ENCODE data around the gene XYLT1. TPM values are rescaled to one million over a fixed set of nuclear protein-coding genes. Genes with fewer than 3 reads are reported as not detected.

Gene XYLT1
- total and polyA plus RNA-seq, 2 of the 8 experiments (the other 6 are each of a cell fraction or from before 2014, with no cell fraction given): 6.6 to 25.4 TPM

- TF ChIP-seq CHD7 (IDR thresholded peaks at IDR 0.05; ENCODE audit: insufficient replicate concordance, low read length) (no peak), HDAC6 (IDR thresholded peaks at IDR 0.05; ENCODE audit: low read depth, low read length) (no peak), USF2 (IDR thresholded peaks at IDR 0.05; ENCODE audit: low read length) (no peak), KDM1A (IDR thresholded peaks at IDR 0.05; ENCODE audit: borderline replicate concordance, low read length) (no peak), MAFK (IDR thresholded peaks at IDR 0.05; ENCODE audit: low read depth, low read length) (no peak)
These were observed 26.1 kb upstream of the XYLT1 start (continued) for GRCh38 chr16:17496891-17497290.

Measured in H1 (cell line).